K562 (cell line): ENCODE results near the gene DAGLB. TPM values are rescaled to one million over a fixed set of nuclear protein-coding genes. Genes with fewer than 3 reads are reported as not detected.

ENCODE experiments used
- ATAC-seq: fragments of 200-7000 bp; cut with Tn5 transposase; 3 replicates; pipeline ENCODE4 v1.9.1; 2020; ENCODE audit warnings: moderate library complexity
- BruUV-seq: library from RNA; stranded (reverse); fragments of 400-500 nt; replicated peaks from 2 replicates; lab custom pipeline; 2021; lab: Mats Ljungman, UMichigan
- CTCF ChIA-PET: fragments of 300-600 bp; formaldehyde crosslinking; extraction: SDS; loops from one replicate; lab custom pipeline; 2021; ENCODE audit warnings: low intra/inter-chr PET ratio; lab: Yijun Ruan, JAX
- POLR2A ChIA-PET: fragments of 300-600, 350-650 bp; sonication (Branson Sonifier 250); formaldehyde crosslinking; extraction: SDS; loops from one replicate; lab custom pipeline; 2021; ENCODE audit warnings: antibody characterized with exemption, inconsistent platforms; lab: Yijun Ruan, JAX
- DNase-seq, 4 experiments: peaks; one replicate each; pipeline versions ENCODE4 v3.0.0 to v3.0.0-alpha.2; 2011 to 2018; ENCODE audit warnings: low spot score in 3 of 4, mixed read lengths in 3 of 4; ENCODE audit errors: extremely low read depth in 1 of 4
- FAIRE-seq: peaks from 2 replicates; lab custom pipeline; 2011; peaks lifted over from hg19 to GRCh38; lab: Jason Lieb, UNC
- H2AFZ ChIP-seq: 2 replicates; pipeline ENCODE4 v1.6.0; 2011; ENCODE audit warnings: low read depth, low read length, control low read depth, inconsistent platforms
- H3K27ac ChIP-seq: fragments of 200-600 bp; 3 replicates; pipeline ENCODE4 v1.8.0; 2011; ENCODE audit warnings: low read depth, mild to moderate bottlenecking, control low read depth, inconsistent platforms, low read length, moderate library complexity, mixed read lengths; ENCODE audit errors: extremely low read depth
- H3K27me3 ChIP-seq, 2 experiments: fragments of 300-600 bp in 1 of 2; 2 replicates in 1 of 2; 3 replicates in 1 of 2; pipeline versions ENCODE4 v1.6.0 to v1.8.0; 2011; ENCODE audit warnings: inconsistent platforms in 2 of 2, low read length in 2 of 2, mild to moderate bottlenecking in 1 of 2, mixed read lengths in 1 of 2, moderate library complexity in 1 of 2; ENCODE audit not compliant: control insufficient read depth in 2 of 2, insufficient read depth in 2 of 2
- H3K36me3 ChIP-seq: fragments of 300-600 bp; 3 replicates; pipeline ENCODE4 v1.8.0; 2011; ENCODE audit warnings: mild to moderate bottlenecking, low read length, inconsistent platforms; ENCODE audit not compliant: control insufficient read depth, insufficient read depth
- H3K4me1 ChIP-seq, 2 experiments: fragments of 200-600 bp in 1 of 2; replicated peaks in 1 of 2; 2 replicates in 1 of 2; 3 replicates in 1 of 2; pipeline versions ENCODE4 v1.5.1 to v1.8.0; 2011; ENCODE audit warnings: inconsistent platforms in 2 of 2, low read length in 2 of 2, mild to moderate bottlenecking in 1 of 2, mixed read lengths in 1 of 2, moderate library complexity in 1 of 2; ENCODE audit not compliant: control insufficient read depth in 2 of 2, insufficient read depth in 2 of 2
- H3K4me2 ChIP-seq: 2 replicates; pipeline ENCODE4 v1.6.1; 2011; ENCODE audit warnings: low read length, control low read depth, inconsistent platforms, mixed read lengths; ENCODE audit not compliant: insufficient read depth
- H3K4me3 ChIP-seq: fragments of 200-600 bp; sonication (generic), shearing (Covaris generic); 2 replicates; pipeline ENCODE4 v1.5.1; 2016; ENCODE audit warnings: control low read depth, inconsistent platforms
- H3K79me2 ChIP-seq: fragments of 200-600 bp; 3 replicates; pipeline ENCODE4 v1.8.0; 2011; ENCODE audit warnings: low read length, inconsistent platforms; ENCODE audit not compliant: control insufficient read depth, insufficient read depth
- H3K9ac ChIP-seq, 2 experiments: 2 replicates each; pipeline versions ENCODE4 v1.6.0 to v1.6.1; 2011; ENCODE audit warnings: low read depth in 2 of 2, low read length in 2 of 2, control low read depth in 1 of 2, inconsistent platforms in 1 of 2, mild to moderate bottlenecking in 1 of 2, mixed read lengths in 1 of 2; ENCODE audit not compliant: insufficient read depth in 1 of 2
- H3K9me1 ChIP-seq: one replicate; pipeline ENCODE4 v1.6.0; 2011; ENCODE audit warnings: inconsistent platforms, mild to moderate bottlenecking, low read length, moderate library complexity; ENCODE audit not compliant: control insufficient read depth, insufficient read depth
- H3K9me3 ChIP-seq: replicated peaks from 2 replicates; pipeline ENCODE4 v1.5.1; 2011; ENCODE audit warnings: low read depth, low read length, inconsistent platforms; ENCODE audit not compliant: control insufficient read depth, insufficient read depth
- H4K20me1 ChIP-seq: replicated peaks from 2 replicates; pipeline ENCODE4 v1.6.1; 2011; ENCODE audit warnings: low read length, inconsistent platforms, mixed read lengths; ENCODE audit not compliant: control insufficient read depth, insufficient read depth
- E2F3 ChIP-seq: fragments of 250-450 bp; sonication (Bioruptor Pico); IDR thresholded peaks from 2 replicates; pipeline ENCODE4 v1.4.0; 2020; ENCODE audit warnings: mild to moderate bottlenecking
- ESRRA ChIP-seq: fragments of 450-650 bp; IDR thresholded peaks from 2 replicates; pipeline ENCODE4 v1.6.1; 2014; ENCODE audit warnings: low read depth, mild to moderate bottlenecking, moderate library complexity, borderline replicate concordance
- FOSL1 ChIP-seq: fragments of 200-800 bp; sonication (Bioruptor generic); conservative IDR thresholded peaks from 2 replicates; pipeline ENCODE4 v1.6.1; 2016; ENCODE audit warnings: missing genetic modification characterization, missing compliant biosample characterization
- KLF10 ChIP-seq: fragments of 250-450 bp; sonication (Bioruptor Pico); IDR thresholded peaks from 2 replicates; pipeline ENCODE4 v1.6.1; 2021; ENCODE audit warnings: matching md5 sums
- KLF13 ChIP-seq: fragments of 450-650 bp; IDR thresholded peaks from 2 replicates; pipeline ENCODE4 v1.6.1; 2016; ENCODE audit warnings: missing genetic modification characterization, low read depth, mild to moderate bottlenecking, missing compliant biosample characterization, moderate library complexity, borderline replicate concordance
- MED1 ChIP-seq: sonication (generic); formaldehyde crosslinking; IDR thresholded peaks from 2 replicates; pipeline ENCODE4 v1.8.1; 2023; ENCODE audit warnings: missing genetic modification reagents, borderline replicate concordance
- NFRKB ChIP-seq: fragments of 450-650 bp; IDR thresholded peaks from 2 replicates; pipeline ENCODE4 v1.6.1; 2016; ENCODE audit warnings: low read depth
- PHF8 ChIP-seq: fragments of 200-600 bp; sonication (generic); IDR thresholded peaks from 2 replicates; pipeline ENCODE4 v1.6.1; 2012; ENCODE audit warnings: mixed run types, mild to moderate bottlenecking, inconsistent platforms, low read length, moderate library complexity, borderline replicate concordance
- RB1 ChIP-seq: fragments of 450-650 bp; IDR thresholded peaks from 2 replicates; pipeline ENCODE4 v1.6.1; 2017; ENCODE audit warnings: low read depth, mild to moderate bottlenecking
- RUNX1 ChIP-seq: sonication (generic); IDR thresholded peaks from 2 replicates; pipeline ENCODE4 v1.6.1; 2016; ENCODE audit warnings: antibody characterized with exemption, low read depth
- SP1 ChIP-seq: sonication (generic); formaldehyde crosslinking; IDR thresholded peaks from 2 replicates; pipeline ENCODE4 v1.8.1; 2022; ENCODE audit warnings: mild to moderate bottlenecking, missing genetic modification reagents
- TEAD1 ChIP-seq, 2 experiments: fragments of 450-650 bp in 1 of 2; sonication (generic) in 1 of 2; formaldehyde crosslinking; IDR thresholded peaks; 2 replicates each; pipeline versions ENCODE4 v1.4.0 to v1.8.0; 2020 to 2022; ENCODE audit warnings: mild to moderate bottlenecking in 2 of 2, missing genetic modification reagents in 1 of 2
- XRCC3 ChIP-seq: fragments of 450-650 bp; IDR thresholded peaks from 2 replicates; pipeline ENCODE4 v1.6.1; 2017; ENCODE audit warnings: mild to moderate bottlenecking, moderate library complexity
- YY1 ChIP-seq, 3 experiments: IDR thresholded peaks; 2 replicates each; pipeline ENCODE4 v1.6.1; 2011; ENCODE audit warnings: low read length in 2 of 3, mild to moderate bottlenecking in 2 of 3, moderate library complexity in 2 of 3, borderline replicate concordance in 1 of 3, control low read depth in 1 of 3, low read depth in 1 of 3; ENCODE audit not compliant: insufficient read depth in 3 of 3, insufficient replicate concordance in 2 of 3, control insufficient read depth in 1 of 3, insufficient read length in 1 of 3; ENCODE audit errors: extremely low read depth in 1 of 3
- ZBED1 ChIP-seq: IDR thresholded peaks from 2 replicates; pipeline ENCODE4 v1.6.1; 2014
- ZNF121 ChIP-seq: sonication (generic); formaldehyde crosslinking; conservative IDR thresholded peaks from 2 replicates; pipeline ENCODE4 v1.8.0; 2022; ENCODE audit warnings: missing genetic modification reagents
- ZNF184 ChIP-seq: sonication (generic); formaldehyde crosslinking; IDR thresholded peaks from 2 replicates; pipeline ENCODE4 v1.5.0; 2020; ENCODE audit warnings: missing genetic modification reagents
- ZNF263 ChIP-seq: sonication (generic); formaldehyde crosslinking; IDR thresholded peaks from 2 replicates; pipeline ENCODE4 v1.8.0; 2022; ENCODE audit warnings: mild to moderate bottlenecking, missing genetic modification reagents, borderline replicate concordance
- ZNF668 ChIP-seq: fragments of 250-450 bp; sonication (Bioruptor Pico); IDR thresholded peaks from 2 replicates; pipeline ENCODE4 v1.8.0; 2022; ENCODE audit warnings: mild to moderate bottlenecking, inconsistent platforms
- WGBS: fragments of 100-300 bp; shearing (Covaris generic); methylation state at CpG from one replicate; pipeline ENCODE4 v1.1.6; 2016; ENCODE audit warnings: low coverage, mixed read lengths; ENCODE audit not compliant: insufficient coverage; ENCODE audit errors: missing lambda C conversion rate; 5-methylcytosine and 5-hydroxymethylcytosine counted together
- in situ Hi-C: fragments of 300-500 bp; cut with MboI; formaldehyde crosslinking; loops from 4 replicates; pipeline ENCODE4 v1.15.0; 2018; ENCODE audit warnings: inconsistent platforms, mixed read lengths
- intact Hi-C: fragments of 100-400 bp; cut with micrococcal nuclease; formaldehyde crosslinking; loops from 2 replicates; pipeline ENCODE4 v1.14.2; 2022
- polyA plus RNA-seq, 8 experiments: library from polyadenylated mRNA; depleted of rRNA in 4 of 8; stranded (reverse) in 5 of 8; unstranded in 3 of 8; fragments of >200 nt; fragmentation: Nextera tagmentation in 2 of 8; fragmentation: Illumina TruSeq in 1 of 8; extraction: Ambion mirVana in 2 of 8; extraction: Trizol in 1 of 8; gene quantifications; 2 replicates each; pipeline versions ENCODE4 v1.2.1 to v1.2.3, GENCODE V29; 2011 to 2014; ENCODE audit warnings: inconsistent platforms in 1 of 8, missing spikeins in 1 of 8
- total RNA-seq, 7 experiments: library from RNA; depleted of rRNA in 6 of 7; stranded (reverse); fragments of >200 nt in 6 of 7; fragmentation: Illumina TruSeq in 2 of 7; extraction: Trizol in 2 of 7; gene quantifications; 2 replicates each; pipeline versions ENCODE4 v1.2.1 to v1.2.3, GENCODE V29; 2011 to 2021; ENCODE audit warnings: low replicate concordance in 1 of 7
- TF ChIP-seq, protein P1 (sequence below): fragments of 250-450 bp; sonication (Bioruptor Pico); IDR thresholded peaks from 2 replicates; pipeline ENCODE4 v1.8.0; 2021; ENCODE audit warnings: mild to moderate bottlenecking, moderate library complexity
- TF ChIP-seq, protein P2 (sequence below): fragments of 450-650 bp; IDR thresholded peaks from 2 replicates; pipeline ENCODE4 v1.6.1; 2014; ENCODE audit warnings: low read depth, mild to moderate bottlenecking, moderate library complexity, borderline replicate concordance

The DAGLB gene
- total and polyA plus RNA-seq, 9 of the 15 experiments (the other 6 are each of a cell fraction or from before 2014, with no cell fraction given) = 0.92 to 16.4 (median 9.3) TPM

DNA sequence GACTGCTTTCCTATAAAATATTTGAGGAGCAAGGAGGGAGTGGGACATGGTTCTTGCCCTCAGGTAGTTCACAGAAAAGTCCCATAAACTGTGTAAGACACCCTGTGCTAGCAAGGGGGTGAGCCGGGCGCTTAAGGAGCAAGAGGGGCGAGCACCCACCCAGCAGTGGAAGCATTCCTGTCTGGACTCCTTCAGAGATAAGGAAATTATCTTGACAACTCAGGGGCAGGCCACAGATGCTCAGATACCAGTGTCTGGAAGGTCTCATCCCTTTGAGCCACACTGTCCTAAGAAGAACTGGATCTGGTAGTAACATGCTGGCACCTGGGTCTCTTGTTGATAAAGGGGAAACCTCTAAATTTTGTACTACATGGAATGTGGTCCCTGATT is 54.1 kb downstream of the DAGLB start:
- H3K36me3 ChIP-seq = peaks cover 65% of the 10 kb centered on the region
- H2AFZ ChIP-seq = no peak overlapping the region
- H3K9me1 ChIP-seq = peaks cover 11% of the 10 kb centered on the region
- CTCF ChIA-PET = no interaction called here
- ATAC-seq (no peak; the same call in 1 of the 3 replicates), FAIRE-seq (peak; percentile 19), DNase-seq (peak in 1 of 4 experiments; percentile 55)
- intact Hi-C loops = loop anchor here (5.0 kb wide), 1 partner anchor 36 kb away; no protein-coding TSS in a partner anchor
- H3K4me1 ChIP-seq = peaks cover 33 to 42% of the 10 kb centered on the region in 2 experiments
- H3K27me3 ChIP-seq = no peaks in the 10 kb centered on the region
- peak overlapping the region in 1 of 2 experiments; percentile 39; a peak in 2 of 4 replicates for H3K9ac ChIP-seq
- WGBS = 0% methylated on average over 3 of the region's 3 CpGs
- H3K9me3 ChIP-seq = no peaks in the 10 kb centered on the region
- BruUV-seq = no TSS peak
- H3K27ac ChIP-seq = peak overlapping the region; percentile 73
- in situ Hi-C loops = no loop called here
- peaks cover 82% of the 10 kb centered on the region for H3K79me2 ChIP-seq
- H3K4me3 ChIP-seq = no peak overlapping the region; the same call in 1 of the 2 replicates
- peaks cover 34% of the 10 kb centered on the region for H4K20me1 ChIP-seq
- POLR2A ChIA-PET = interaction anchor here (0.6 to 5.0 kb wide), 7 partner anchors 8 to 626 kb away, joined by 3 to 30 read pairs (median 3); no protein-coding TSS in a partner anchor
- peak overlapping the region; percentile 60 for H3K4me2 ChIP-seq
- TF ChIP-seq ZNF668 = no peak
- TF ChIP-seq XRCC3 = no peak
- no peak for TF ChIP-seq YY1 (IDR thresholded peaks at IDR 0.05; ENCODE audit: borderline replicate concordance in 1 of 3, control insufficient read depth in 1 of 3, extremely low read depth in 1 of 3, insufficient read depth in 3 of 3, insufficient read length in 1 of 3, insufficient replicate concordance in 2 of 3, low read depth in 1 of 3, low read length in 2 of 3)
- no peak; a peak in 1 of 4 replicates for TF ChIP-seq TEAD1 (CRISPR knock-in tag; IDR thresholded peaks at IDR 0.05)
- no peak for TF ChIP-seq RUNX1
- no peak for TF ChIP-seq KLF10 (CRISPR knock-in tag)
- TF ChIP-seq ESRRA = 0 out of 2 replicates have a peak, but pooled peaks have one; percentile 6
- TF ChIP-seq, protein P1, sequence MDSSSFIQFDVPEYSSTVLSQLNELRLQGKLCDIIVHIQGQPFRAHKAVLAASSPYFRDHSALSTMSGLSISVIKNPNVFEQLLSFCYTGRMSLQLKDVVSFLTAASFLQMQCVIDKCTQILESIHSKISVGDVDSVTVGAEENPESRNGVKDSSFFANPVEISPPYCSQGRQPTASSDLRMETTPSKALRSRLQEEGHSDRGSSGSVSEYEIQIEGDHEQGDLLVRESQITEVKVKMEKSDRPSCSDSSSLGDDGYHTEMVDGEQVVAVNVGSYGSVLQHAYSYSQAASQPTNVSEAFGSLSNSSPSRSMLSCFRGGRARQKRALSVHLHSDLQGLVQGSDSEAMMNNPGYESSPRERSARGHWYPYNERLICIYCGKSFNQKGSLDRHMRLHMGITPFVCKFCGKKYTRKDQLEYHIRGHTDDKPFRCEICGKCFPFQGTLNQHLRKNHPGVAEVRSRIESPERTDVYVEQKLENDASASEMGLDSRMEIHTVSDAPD (CRISPR knock-in tag) = no peak
- TF ChIP-seq E2F3 (CRISPR knock-in tag) = no peak
- no peak for TF ChIP-seq SP1
- TF ChIP-seq, protein P2, sequence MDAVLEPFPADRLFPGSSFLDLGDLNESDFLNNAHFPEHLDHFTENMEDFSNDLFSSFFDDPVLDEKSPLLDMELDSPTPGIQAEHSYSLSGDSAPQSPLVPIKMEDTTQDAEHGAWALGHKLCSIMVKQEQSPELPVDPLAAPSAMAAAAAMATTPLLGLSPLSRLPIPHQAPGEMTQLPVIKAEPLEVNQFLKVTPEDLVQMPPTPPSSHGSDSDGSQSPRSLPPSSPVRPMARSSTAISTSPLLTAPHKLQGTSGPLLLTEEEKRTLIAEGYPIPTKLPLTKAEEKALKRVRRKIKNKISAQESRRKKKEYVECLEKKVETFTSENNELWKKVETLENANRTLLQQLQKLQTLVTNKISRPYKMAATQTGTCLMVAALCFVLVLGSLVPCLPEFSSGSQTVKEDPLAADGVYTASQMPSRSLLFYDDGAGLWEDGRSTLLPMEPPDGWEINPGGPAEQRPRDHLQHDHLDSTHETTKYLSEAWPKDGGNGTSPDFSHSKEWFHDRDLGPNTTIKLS = no peak
- TF ChIP-seq RB1 = no peak
- no peak for TF ChIP-seq ZNF184 (CRISPR knock-in tag)
- no peak for TF ChIP-seq ZNF263 (CRISPR knock-in tag)
- no peak for TF ChIP-seq ZNF121 (CRISPR knock-in tag)
- no peak for TF ChIP-seq NFRKB
- TF ChIP-seq MED1 (CRISPR knock-in tag) = no peak
- no peak for TF ChIP-seq FOSL1
- TF ChIP-seq ZBED1 = no peak
- no peak for TF ChIP-seq PHF8
- no peak for TF ChIP-seq KLF13 (tag)
